Neuronal stem cell (in vitro differentiated cells): ENCODE measurements around the gene FZD2.

Source experiments
- DNase-seq: peaks from one replicate; pipeline ENCODE4 v3.0.0-alpha.2; 2013; ENCODE audit warnings: low spot score
- H2AFZ ChIP-seq: one replicate; pipeline ENCODE4 v1.6.1; 2013; ENCODE audit warnings: mild to moderate bottlenecking, low read length, inconsistent platforms
- H2AK5ac ChIP-seq: 2 replicates; pipeline ENCODE4 v1.6.1; 2013; ENCODE audit warnings: low read depth, mild to moderate bottlenecking, inconsistent platforms, low read length, moderate library complexity, mixed read lengths
- H2BK120ac ChIP-seq: 2 replicates; pipeline ENCODE4 v1.6.1; 2013; ENCODE audit warnings: low read depth, mild to moderate bottlenecking, inconsistent platforms, low read length, moderate library complexity, mixed read lengths
- H2BK12ac ChIP-seq: one replicate; pipeline ENCODE4 v1.6.1; 2013; ENCODE audit warnings: low read length, inconsistent platforms
- H2BK15ac ChIP-seq: 2 replicates; pipeline ENCODE4 v1.6.1; 2013; ENCODE audit warnings: mild to moderate bottlenecking, low read length, inconsistent platforms, mixed read lengths
- H2BK5ac ChIP-seq: one replicate; pipeline ENCODE4 v1.6.1; 2013; ENCODE audit warnings: inconsistent platforms, mild to moderate bottlenecking, low read length, moderate library complexity
- H3K14ac ChIP-seq: one replicate; pipeline ENCODE4 v1.6.1; 2013; ENCODE audit warnings: low read length, inconsistent platforms
- H3K18ac ChIP-seq: 2 replicates; pipeline ENCODE4 v1.6.1; 2013; ENCODE audit warnings: low read length, inconsistent platforms
- H3K23ac ChIP-seq: 2 replicates; pipeline ENCODE4 v1.6.1; 2013; ENCODE audit warnings: low read depth, mild to moderate bottlenecking, mixed read lengths, low read length, inconsistent platforms; ENCODE audit not compliant: poor library complexity
- H3K27ac ChIP-seq: replicated peaks from 3 replicates; pipeline ENCODE4 v1.5.1; 2013; ENCODE audit warnings: low read length, inconsistent platforms
- H3K27me3 ChIP-seq, 3 experiments: 2 replicates each; pipeline ENCODE4 v1.6.1; 2013; ENCODE audit warnings: low read length in 3 of 3, mild to moderate bottlenecking in 2 of 3, inconsistent platforms in 1 of 3, low read depth in 1 of 3, mixed read lengths in 1 of 3, moderate library complexity in 1 of 3; ENCODE audit not compliant: control insufficient read depth in 3 of 3, insufficient read depth in 3 of 3
- H3K36me3 ChIP-seq, 2 donors: replicated peaks in 1 of 2; 2 replicates each; pipeline ENCODE4 v1.6.1; 2013; ENCODE audit warnings: low read length in 2 of 2; ENCODE audit not compliant: control insufficient read depth in 2 of 2, insufficient read depth in 2 of 2
- H3K4ac ChIP-seq: 2 replicates; pipeline ENCODE4 v1.6.1; 2013; ENCODE audit warnings: inconsistent platforms, mild to moderate bottlenecking, low read length, moderate library complexity
- H3K4me1 ChIP-seq, 2 donors: 1 replicate in 1 of 2; 2 replicates in 1 of 2; pipeline ENCODE4 v1.6.1; 2013; ENCODE audit warnings: low read length in 2 of 2, low read depth in 1 of 2; ENCODE audit not compliant: control insufficient read depth in 2 of 2, insufficient read depth in 1 of 2
- H3K4me2 ChIP-seq: one replicate; pipeline ENCODE4 v1.6.1; 2013; ENCODE audit warnings: mild to moderate bottlenecking, low read length, inconsistent platforms; ENCODE audit not compliant: insufficient read depth, poor library complexity, severe bottlenecking
- H3K4me3 ChIP-seq, 2 donors: 2 replicates each; pipeline ENCODE4 v1.5.1; 2013; ENCODE audit warnings: low read length in 2 of 2, mild to moderate bottlenecking in 2 of 2, inconsistent platforms in 1 of 2, moderate library complexity in 1 of 2
- H3K79me1 ChIP-seq: one replicate; pipeline ENCODE4 v1.6.1; 2013; ENCODE audit warnings: low read depth, mild to moderate bottlenecking, inconsistent platforms, low read length, moderate library complexity
- H3K9ac ChIP-seq: one replicate; pipeline ENCODE4 v1.6.1; 2013; ENCODE audit warnings: mild to moderate bottlenecking, low read depth, low read length, inconsistent platforms; ENCODE audit not compliant: poor library complexity
- H3K9me3 ChIP-seq, 2 donors: replicated peaks in 1 of 2; 2 replicates each; pipeline versions ENCODE3 to v1.6.1; 2013; ENCODE audit warnings: low read length in 2 of 2, mild to moderate bottlenecking in 2 of 2, inconsistent platforms in 1 of 2, low read depth in 1 of 2, mixed read lengths in 1 of 2, moderate library complexity in 1 of 2; ENCODE audit not compliant: control insufficient read depth in 2 of 2, insufficient read depth in 1 of 2
- H4K8ac ChIP-seq: one replicate; pipeline ENCODE4 v1.6.1; 2013; ENCODE audit warnings: low read depth, mild to moderate bottlenecking, inconsistent platforms, low read length, moderate library complexity
- H4K91ac ChIP-seq: one replicate; pipeline ENCODE4 v1.6.1; 2013; ENCODE audit warnings: low read length, low read depth, mild to moderate bottlenecking, inconsistent platforms; ENCODE audit not compliant: poor library complexity
- WGBS, 2 donors: extraction: QIAGEN DNeasy Blood & Tissue Kit; methylation state at CpG; one replicate each; pipeline ENCODE4 v1.1.7; 2013; ENCODE audit warnings: missing lambda C conversion rate in 2 of 2, mixed read lengths in 1 of 2; ENCODE audit not compliant: insufficient read length in 2 of 2, insufficient replicate concordance in 1 of 2; ENCODE audit errors: extremely low coverage in 2 of 2; 5-methylcytosine and 5-hydroxymethylcytosine counted together

FZD2 gene

GRCh38 chr17:44572801-44573200 is 15.5 kb downstream of the FZD2 start:
- H3K14ac ChIP-seq: no peak overlapping the region
- no peak overlapping the region for H3K4me3 ChIP-seq
- H3K4me2 ChIP-seq: no peak overlapping the region
- no peak overlapping the region for H3K27ac ChIP-seq
- H3K79me1 ChIP-seq: peaks cover 2% of the 10 kb centered on the region
- no peak overlapping the region for H2BK15ac ChIP-seq
- no peak overlapping the region for H4K91ac ChIP-seq
- DNase-seq: no peak
- H3K9ac ChIP-seq: no peak overlapping the region
- H2AK5ac ChIP-seq: no peak overlapping the region
- no peak overlapping the region for H2AFZ ChIP-seq
- H4K8ac ChIP-seq: no peak overlapping the region
- no CpG with 5 or more reads among the region's 2 CpGs for WGBS, 2 donors
- no peak overlapping the region for H3K4ac ChIP-seq
- no peak overlapping the region for H2BK5ac ChIP-seq
- H3K4me1 ChIP-seq: peaks cover 0 to 1% of the 10 kb centered on the region in 2 donors
- H3K9me3 ChIP-seq: no peaks in the 10 kb centered on the region
- H2BK120ac ChIP-seq: no peak overlapping the region
- no peak overlapping the region for H3K18ac ChIP-seq
- no peak overlapping the region for H3K23ac ChIP-seq
- H3K27me3 ChIP-seq: no peaks in the 10 kb centered on the region
- no peaks in the 10 kb centered on the region for H3K36me3 ChIP-seq
- no peak overlapping the region for H2BK12ac ChIP-seq

GRCh38 chr17:44575403-44575802 is 18.1 kb downstream of the FZD2 start:
- no peak overlapping the region for H4K8ac ChIP-seq
- H2AFZ ChIP-seq: no peak overlapping the region
- no peaks in the 10 kb centered on the region for H3K79me1 ChIP-seq
- H3K9ac ChIP-seq: no peak overlapping the region
- no peak overlapping the region for H3K14ac ChIP-seq
- H4K91ac ChIP-seq: no peak overlapping the region
- no peaks in the 10 kb centered on the region for H3K36me3 ChIP-seq
- no peak overlapping the region for H2BK5ac ChIP-seq
- H3K18ac ChIP-seq: no peak overlapping the region
- no peaks in the 10 kb centered on the region for H3K9me3 ChIP-seq
- H2BK120ac ChIP-seq: no peak overlapping the region
- no peak overlapping the region for H3K23ac ChIP-seq
- H3K4me1 ChIP-seq: no peaks in the 10 kb centered on the region
- H3K4me3 ChIP-seq: no peak overlapping the region
- H3K4ac ChIP-seq: no peak overlapping the region
- H2BK12ac ChIP-seq: no peak overlapping the region
- no peak overlapping the region for H3K4me2 ChIP-seq
- H2AK5ac ChIP-seq: no peak overlapping the region
- H3K27ac ChIP-seq: no peak overlapping the region
- no peak for DNase-seq
- no CpG with 5 or more reads among the region's 2 CpGs for WGBS, 2 donors
- H2BK15ac ChIP-seq: no peak overlapping the region
- peaks cover 0 to 15% (median 0%) of the 10 kb centered on the region in 3 experiments for H3K27me3 ChIP-seq

- Histone ChIP-seq H3K9me3 (no peaks in the 10 kb centered on the region), H3K4me2 (no peak overlapping the region), H3K4ac (no peak overlapping the region), H3K27me3 (peaks cover 0 to 18% (median 0%) of the 10 kb centered on the region in 3 experiments), H4K91ac (no peak overlapping the region), H3K9ac (no peak overlapping the region), H2BK15ac (no peak overlapping the region), H3K23ac (no peak overlapping the region), H2BK5ac (no peak overlapping the region), H2BK120ac (no peak overlapping the region), H3K4me1 (no peaks in the 10 kb centered on the region), H3K4me3 (no peak overlapping the region), H4K8ac (no peak overlapping the region), H3K36me3 (no peaks in the 10 kb centered on the region), H3K27ac (no peak overlapping the region), H3K79me1 (no peaks in the 10 kb centered on the region), H3K18ac (no peak overlapping the region), H2AFZ (no peak overlapping the region), H2BK12ac (no peak overlapping the region), H3K14ac (no peak overlapping the region), H2AK5ac (no peak overlapping the region)
- DNase-seq: no peak
- no CpG with 5 or more reads among the region's 4 CpGs for WGBS, 2 donors
Measured at GRCh38 chr17:44578947-44579346, 21.7 kb downstream of the FZD2 start.

- Histone ChIP-seq H3K9me3 (no peaks in the 10 kb centered on the region), H3K36me3 (no peaks in the 10 kb centered on the region), H2AK5ac (no peak overlapping the region), H3K4me2 (no peak overlapping the region), H3K27ac (no peak overlapping the region), H3K27me3 (peaks cover 0 to 22% (median 0%) of the 10 kb centered on the region in 3 experiments), H2BK12ac (no peak overlapping the region), H3K18ac (no peak overlapping the region), H3K4me1 (no peaks in the 10 kb centered on the region), H3K4me3 (no peak overlapping the region), H3K14ac (no peak overlapping the region), H3K9ac (no peak overlapping the region), H2BK5ac (no peak overlapping the region), H2BK15ac (no peak overlapping the region), H3K4ac (no peak overlapping the region), H4K8ac (no peak overlapping the region), H3K23ac (no peak overlapping the region), H2BK120ac (no peak overlapping the region), H2AFZ (no peak overlapping the region), H4K91ac (no peak overlapping the region), H3K79me1 (no peaks in the 10 kb centered on the region)
- DNase-seq: no peak
- no CpG with 5 or more reads among the region's 11 CpGs for WGBS, 2 donors
Measured at GRCh38 chr17:44581868-44582267, 24.6 kb downstream of the FZD2 start.
